Stimulated activated CD8-positive, alpha-beta memory T cell treated with anti-CD3 and anti-CD28 coated beads, Interleukin-2, amount 100 ng/mL, for 1 hour (primary cell): Measurements from ENCODE around the gene CMYA5.

Source experiments
- DNase-seq, 2 donors: peaks; one replicate each; pipeline ENCODE4 v3.0.0-alpha.2; 2020; ENCODE audit warnings: low read depth in 2 of 2

CMYA5 gene

GRCh38 chr5:79834754-79835714 lies 145.4 kb downstream of the CMYA5 start:
- DNase-seq, result no peak

- DNase-seq, result no peak
Measured at GRCh38 chr5:79837761-79838551, 148.3 kb downstream of the CMYA5 start.

DNA sequence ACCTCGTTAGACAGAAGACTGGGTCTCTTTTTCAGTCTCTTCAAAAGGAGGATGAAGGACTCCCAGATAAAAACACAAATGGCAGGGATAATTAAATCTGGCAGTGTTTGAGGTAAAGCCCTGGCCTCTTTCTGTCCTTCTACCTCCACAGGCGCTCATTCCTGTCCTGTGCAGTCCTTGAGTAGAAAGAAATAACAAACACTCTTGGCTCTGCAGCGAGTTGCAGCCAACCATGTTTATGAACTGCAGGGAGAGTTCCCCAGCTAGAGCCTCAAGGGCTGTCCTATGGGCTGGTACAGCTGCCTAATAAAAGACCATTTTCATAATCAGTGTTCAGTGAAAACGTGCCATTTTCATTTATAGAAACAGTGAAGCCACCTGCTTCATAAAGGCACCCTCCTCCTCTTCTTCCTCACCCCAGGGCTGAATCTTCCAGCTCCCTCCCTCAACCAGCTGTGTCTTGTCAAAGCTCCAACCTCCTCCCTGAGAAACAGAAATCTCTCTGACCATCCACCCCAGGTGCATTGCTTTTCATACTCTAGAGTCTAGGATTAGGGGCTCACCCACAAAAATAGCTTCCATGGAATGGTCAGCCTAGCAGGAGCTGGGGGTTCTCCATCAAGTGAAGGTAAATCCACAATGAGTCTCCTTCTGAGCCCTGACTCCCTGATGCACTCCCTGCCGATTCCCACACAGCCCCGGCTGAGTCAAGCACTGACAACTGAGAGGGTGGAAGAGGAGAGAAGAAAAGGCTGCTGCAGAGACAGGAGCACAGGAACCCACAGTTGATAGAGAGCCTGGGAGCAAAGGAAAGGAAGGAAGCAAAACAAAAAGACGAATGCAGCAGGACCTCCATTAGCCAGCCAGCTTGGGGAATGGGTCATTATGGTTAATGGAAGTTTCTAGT lies 150.7 kb downstream of the CMYA5 start:
- no peak for DNase-seq

GRCh38 chr5:79841172-79841571 lies 151.5 kb downstream of the CMYA5 start:
- DNase-seq, result no peak

DNA sequence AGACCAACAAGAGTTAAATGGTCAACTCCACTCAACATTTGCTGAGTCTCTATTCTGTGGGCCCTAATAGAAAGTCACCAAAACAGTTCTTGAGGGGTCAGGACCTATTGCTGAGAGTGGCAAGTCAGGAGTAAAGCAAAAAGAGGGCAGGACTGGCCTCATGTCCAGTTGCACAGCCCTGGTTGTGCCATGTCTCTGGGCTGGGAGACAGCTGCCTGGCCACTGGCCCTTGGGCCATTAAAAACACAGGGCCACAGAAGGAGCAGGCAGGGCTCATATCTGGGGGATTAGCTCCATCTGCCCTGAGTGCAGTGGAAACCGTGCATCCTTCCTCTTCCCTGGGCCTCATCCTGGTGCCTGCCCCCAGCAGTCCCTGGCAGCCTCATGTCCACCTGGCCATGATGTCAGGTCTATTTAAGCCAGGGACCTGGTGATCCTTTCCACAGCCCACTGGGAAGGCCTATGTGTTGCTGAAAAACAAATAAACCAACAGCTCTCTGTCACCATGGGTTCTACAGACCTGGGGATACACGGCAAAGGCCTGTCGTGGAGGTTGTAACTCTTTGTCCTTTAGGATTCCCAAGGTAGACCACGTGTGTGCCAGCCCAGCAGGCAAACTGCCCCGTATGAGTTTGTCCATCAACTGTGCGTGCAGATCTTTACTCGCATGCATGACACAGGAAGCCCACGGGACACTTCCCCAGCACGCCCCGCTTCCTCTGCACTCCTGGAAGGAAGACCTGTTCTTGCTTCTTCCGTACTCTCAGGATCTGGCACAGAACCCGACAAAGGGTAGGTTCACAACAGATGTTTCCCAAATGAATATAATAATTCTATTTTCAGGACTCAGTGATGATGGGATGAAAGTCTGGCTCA lies 152.6 kb downstream of the CMYA5 start:
- no peak for DNase-seq

GRCh38 chr5:79842991-79843390 lies 153.4 kb downstream of the CMYA5 start:
- no peak for DNase-seq

DNA sequence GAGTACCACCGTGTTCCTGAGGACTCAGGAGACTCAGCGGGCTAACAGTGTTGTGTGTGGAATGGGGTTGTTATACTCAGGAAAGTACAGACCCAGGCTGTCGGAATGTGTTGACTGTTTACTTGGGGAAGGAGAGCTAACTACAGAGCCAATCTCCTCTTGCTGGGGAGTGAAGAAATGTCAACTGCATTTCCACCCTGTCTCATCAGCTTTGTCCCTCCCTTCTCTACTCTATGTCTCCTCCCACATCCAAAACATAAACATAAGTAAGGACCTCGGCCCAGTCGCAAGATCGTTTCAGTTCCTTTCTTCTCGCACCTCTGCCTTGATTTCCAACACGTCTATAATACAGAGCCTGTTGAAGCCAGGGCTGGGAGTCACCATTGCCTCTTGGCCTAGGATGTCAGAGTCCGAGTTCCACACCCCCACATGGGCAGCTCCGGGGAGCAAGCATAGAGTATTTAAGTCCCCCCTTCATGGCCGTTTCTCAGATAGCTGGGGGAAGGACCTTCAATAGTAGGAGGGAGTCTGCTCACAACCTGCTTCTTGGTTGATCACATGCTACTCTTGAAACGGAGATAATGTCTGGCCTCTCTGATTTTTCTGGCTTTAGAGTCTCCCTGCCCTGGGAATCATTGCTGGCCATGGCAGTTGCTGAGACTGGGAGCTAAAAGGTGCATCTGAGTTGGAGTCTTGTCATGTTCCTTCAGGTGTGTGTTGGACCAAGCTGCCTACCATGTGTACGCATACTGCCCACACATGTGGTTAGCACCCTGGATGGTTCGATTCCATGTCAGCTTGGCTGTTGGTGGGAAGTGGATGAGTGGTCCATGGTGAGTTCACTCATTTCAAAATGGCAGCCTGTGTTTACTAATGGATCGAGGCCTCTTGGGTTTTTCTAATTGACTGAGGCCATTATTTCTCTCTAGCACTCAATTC lies 154.1 kb downstream of the CMYA5 start:
- DNase-seq, result no peak

DNA sequence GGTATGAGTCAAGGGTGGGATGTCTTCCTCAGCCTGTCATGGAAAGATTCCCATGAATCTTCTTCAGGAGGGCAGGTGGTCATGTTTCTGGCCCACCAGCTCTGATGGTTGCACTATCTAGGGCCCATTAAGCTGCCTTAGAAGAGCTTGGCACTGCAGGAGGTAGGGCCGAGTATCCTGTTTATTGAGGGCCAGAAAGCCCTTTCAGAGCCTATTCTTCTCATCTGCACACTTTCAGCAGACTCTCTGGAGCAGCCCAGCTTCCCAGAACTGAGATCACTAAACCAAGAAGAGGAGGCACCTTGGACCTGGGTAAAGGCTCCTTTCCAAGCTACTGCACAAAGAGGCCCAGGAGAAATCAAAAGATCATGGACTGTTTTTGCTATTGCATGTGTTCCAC lies 154.9 kb downstream of the CMYA5 start:
- DNase-seq, result no peak

- no peak for DNase-seq
Measured at GRCh38 chr5:79845448-79846197, 156.0 kb downstream of the CMYA5 start.

DNA sequence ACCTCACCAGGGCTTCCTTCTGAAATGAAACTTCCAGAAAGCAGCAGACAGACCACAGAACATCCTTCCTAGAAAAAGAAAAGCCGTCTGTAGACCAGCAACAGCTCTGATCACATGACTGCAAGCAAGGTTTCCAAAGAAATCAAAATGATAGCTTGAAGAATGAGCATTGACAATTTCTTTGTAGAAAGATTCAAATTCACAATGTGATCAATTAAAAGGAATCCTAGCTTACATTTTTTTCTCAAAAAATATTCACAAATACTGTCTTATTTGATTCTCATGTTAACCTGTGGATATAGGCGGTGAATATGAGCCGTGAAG lies 156.5 kb downstream of the CMYA5 start:
- no peak for DNase-seq

DNA sequence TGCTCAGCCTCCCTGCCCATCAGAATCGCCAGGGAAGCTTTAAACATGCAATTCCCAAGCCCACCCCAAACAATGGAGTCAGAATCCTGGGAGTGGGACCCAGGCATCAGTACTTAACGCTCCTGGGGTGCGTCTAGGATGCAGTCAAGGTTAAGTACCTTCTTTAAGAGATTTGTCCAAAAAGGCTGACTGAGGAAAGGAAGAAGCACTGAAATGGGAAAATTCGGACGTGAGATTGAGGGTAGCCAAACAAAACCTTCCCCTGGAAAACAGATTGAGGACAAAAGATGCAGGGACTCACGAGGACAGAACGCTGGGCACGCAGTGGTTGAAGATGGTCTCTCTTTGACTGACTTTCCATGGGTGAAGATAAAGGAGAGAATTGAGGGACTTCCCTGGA lies 157.9 kb downstream of the CMYA5 start:
- no peak for DNase-seq

DNA sequence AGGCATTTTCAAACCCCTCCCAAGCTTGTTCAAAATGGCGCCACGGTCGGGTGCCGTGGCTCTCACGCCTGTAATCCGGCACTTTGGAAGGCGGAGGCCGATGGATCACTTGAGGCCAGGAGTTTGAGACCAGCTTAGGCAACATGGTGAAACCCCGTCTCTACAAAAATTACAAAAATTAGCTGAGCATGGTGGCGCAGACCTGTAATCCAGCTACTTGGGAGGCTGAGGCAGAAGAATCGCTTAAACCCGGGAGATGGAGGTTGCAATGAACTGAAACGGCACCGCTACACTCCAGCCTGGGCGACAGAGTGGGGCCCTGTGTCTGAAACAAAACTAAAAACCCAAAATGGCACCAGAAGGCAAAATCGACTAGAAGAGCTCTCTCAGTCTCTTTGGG lies 159.4 kb downstream of the CMYA5 start:
- no peak for DNase-seq
